H9 (cell line): Measurements from ENCODE around the gene JARID2. TPM values are rescaled to one million over a fixed set of nuclear protein-coding genes. Genes with fewer than 3 reads are reported as not detected.

Source experiments
- DNase-seq: peaks from one replicate; pipeline ENCODE4 v3.0.0-alpha.2; 2017
- H2AFZ ChIP-seq: one replicate; pipeline ENCODE4 v1.6.1; 2013; ENCODE audit warnings: mild to moderate bottlenecking, low read length, control low read depth, moderate library complexity
- H2AK5ac ChIP-seq: 2 replicates; pipeline ENCODE4 v1.6.1; 2013; ENCODE audit warnings: low read length, control low read depth, mixed read lengths; ENCODE audit not compliant: insufficient read length
- H2BK120ac ChIP-seq: one replicate; pipeline ENCODE4 v1.6.1; 2013; ENCODE audit warnings: low read depth, mild to moderate bottlenecking, low read length, control low read depth, inconsistent platforms; ENCODE audit not compliant: poor library complexity, severe bottlenecking
- H2BK12ac ChIP-seq: 2 replicates; pipeline ENCODE4 v1.6.1; 2013; ENCODE audit warnings: low read length, control low read depth, mixed read lengths, low read depth; ENCODE audit not compliant: insufficient read length
- H2BK15ac ChIP-seq: 2 replicates; pipeline ENCODE4 v1.6.1; 2013; ENCODE audit warnings: low read depth, low read length, control low read depth
- H2BK20ac ChIP-seq: one replicate; pipeline ENCODE4 v1.6.1; 2013; ENCODE audit warnings: low read depth, mild to moderate bottlenecking, low read length, control low read depth, inconsistent platforms; ENCODE audit not compliant: poor library complexity, severe bottlenecking
- H2BK5ac ChIP-seq: 2 replicates; pipeline ENCODE4 v1.6.1; 2013; ENCODE audit warnings: low read length, control low read depth, mixed read lengths; ENCODE audit not compliant: insufficient read length
- H3K14ac ChIP-seq: 2 replicates; pipeline ENCODE4 v1.6.1; 2013; ENCODE audit warnings: low read length, control low read depth; ENCODE audit not compliant: insufficient read depth
- H3K18ac ChIP-seq: 2 replicates; pipeline ENCODE4 v1.6.1; 2013; ENCODE audit warnings: low read depth, mild to moderate bottlenecking, mixed read lengths, low read length, control low read depth; ENCODE audit not compliant: insufficient read length
- H3K23ac ChIP-seq: 2 replicates; pipeline ENCODE4 v1.6.1; 2013; ENCODE audit warnings: low read length, control low read depth, mixed read lengths, low read depth; ENCODE audit not compliant: insufficient read length
- H3K23me2 ChIP-seq: 2 replicates; pipeline ENCODE4 v1.6.1; 2013; ENCODE audit warnings: low read depth, mild to moderate bottlenecking, mixed read lengths, low read length, control low read depth; ENCODE audit not compliant: insufficient read length, poor library complexity, severe bottlenecking
- H3K27ac ChIP-seq: 2 replicates; pipeline ENCODE4 v1.5.1; 2013; ENCODE audit warnings: low read length, control low read depth, mixed read lengths, low read depth; ENCODE audit not compliant: insufficient read length
- H3K27me3 ChIP-seq: 2 replicates; pipeline ENCODE4 v1.6.1; 2013; ENCODE audit warnings: low read length, control low read depth, inconsistent platforms; ENCODE audit not compliant: insufficient read depth
- H3K4ac ChIP-seq: 2 replicates; pipeline ENCODE4 v1.6.1; 2013; ENCODE audit warnings: low read depth, mild to moderate bottlenecking, control low read depth, inconsistent platforms, low read length, moderate library complexity
- H3K4me1 ChIP-seq: 2 replicates; pipeline ENCODE4 v1.6.1; 2013; ENCODE audit warnings: low read length, control low read depth, inconsistent platforms; ENCODE audit not compliant: insufficient read depth
- H3K4me2 ChIP-seq: 2 replicates; pipeline ENCODE4 v1.6.1; 2013; ENCODE audit warnings: low read length, control low read depth, mixed read lengths; ENCODE audit not compliant: insufficient read length, insufficient read depth
- H3K56ac ChIP-seq: 2 replicates; pipeline ENCODE4 v1.6.1; 2013; ENCODE audit warnings: low read depth, mild to moderate bottlenecking, mixed read lengths, low read length, control low read depth; ENCODE audit not compliant: insufficient read length
- H3K79me1 ChIP-seq: 2 replicates; pipeline ENCODE4 v1.6.1; 2013; ENCODE audit warnings: low read depth, mild to moderate bottlenecking, moderate library complexity, low read length, control low read depth, inconsistent platforms; ENCODE audit not compliant: insufficient read depth, poor library complexity, severe bottlenecking
- H3K79me2 ChIP-seq: 2 replicates; pipeline ENCODE4 v1.6.1; 2013; ENCODE audit warnings: low read length, control low read depth, inconsistent platforms; ENCODE audit not compliant: insufficient read depth
- H3K9ac ChIP-seq: 2 replicates; pipeline ENCODE4 v1.6.1; 2013; ENCODE audit warnings: low read length, control low read depth, mixed read lengths; ENCODE audit not compliant: insufficient read length; ENCODE audit errors: extremely low read depth
- H3K9me3 ChIP-seq: one replicate; pipeline ENCODE4 v1.6.1; 2013; ENCODE audit warnings: low read depth, low read length, inconsistent platforms; ENCODE audit not compliant: control insufficient read depth
- H3T11ph ChIP-seq: one replicate; pipeline ENCODE4 v1.6.1; 2013; ENCODE audit warnings: mild to moderate bottlenecking, low read length, control low read depth, inconsistent platforms
- H4K20me1 ChIP-seq: one replicate; pipeline ENCODE4 v1.6.1; 2013; ENCODE audit not compliant: control insufficient read depth, insufficient read length, insufficient read depth
- H4K5ac ChIP-seq: 2 replicates; pipeline ENCODE4 v1.6.1; 2013; ENCODE audit warnings: low read depth, mild to moderate bottlenecking, mixed read lengths, low read length, control low read depth; ENCODE audit not compliant: insufficient read length
- H4K8ac ChIP-seq: replicated peaks from 2 replicates; pipeline ENCODE4 v1.6.1; 2013; ENCODE audit warnings: low read length, control low read depth, mixed read lengths, low read depth; ENCODE audit not compliant: insufficient read length
- H4K91ac ChIP-seq: 2 replicates; pipeline ENCODE4 v1.6.1; 2013; ENCODE audit warnings: low read depth, mild to moderate bottlenecking, moderate library complexity, mixed read lengths, low read length, control low read depth; ENCODE audit not compliant: insufficient read length
- H3K27ac Mint-ChIP-seq, 3 experiments: 2 replicates in 2 of 3; 3 replicates in 1 of 3; pipeline ENCODE4 v1.8.0; 2020 to 2021; ENCODE audit warnings: mixed read lengths in 3 of 3, mild to moderate bottlenecking in 1 of 3, moderate library complexity in 1 of 3
- H3K27me3 Mint-ChIP-seq: 2 replicates; pipeline ENCODE4 v1.8.0; 2021; ENCODE audit warnings: low read depth, mild to moderate bottlenecking, moderate library complexity, mixed read lengths
- H3K36me3 Mint-ChIP-seq, 3 experiments: 2 replicates in 2 of 3; 3 replicates in 1 of 3; pipeline ENCODE4 v1.8.0; 2020 to 2021; ENCODE audit warnings: low read depth in 3 of 3, mixed read lengths in 3 of 3; ENCODE audit not compliant: insufficient read depth in 1 of 3
- H3K4me1 Mint-ChIP-seq, 2 experiments: 2 replicates each; pipeline ENCODE4 v1.8.0; 2020; ENCODE audit warnings: mixed read lengths in 2 of 2
- H3K4me3 Mint-ChIP-seq, 2 experiments: 2 replicates in 1 of 2; 3 replicates in 1 of 2; pipeline ENCODE4 v1.8.0; 2020 to 2021; ENCODE audit warnings: mild to moderate bottlenecking in 2 of 2, mixed read lengths in 2 of 2, moderate library complexity in 1 of 2
- H3K9me3 Mint-ChIP-seq, 2 experiments: 2 replicates in 1 of 2; 3 replicates in 1 of 2; pipeline ENCODE4 v1.8.0; 2020; ENCODE audit warnings: mild to moderate bottlenecking in 2 of 2, mixed read lengths in 2 of 2, moderate library complexity in 1 of 2
- CTCF ChIP-seq: fragments of 200-600 bp; sonication (generic); conservative IDR thresholded peaks from 3 replicates; pipeline ENCODE4 v1.8.0; 2021; ENCODE audit warnings: antibody characterized with exemption, mild to moderate bottlenecking
- WGBS: extraction: QIAGEN DNeasy Blood & Tissue Kit; methylation state at CpG from one replicate; pipeline ENCODE4 v1.1.7; 2013; ENCODE audit warnings: missing lambda C conversion rate, low lambda C conversion rate, mixed read lengths; ENCODE audit not compliant: insufficient read length; ENCODE audit errors: extremely low coverage; 5-methylcytosine and 5-hydroxymethylcytosine counted together
- total RNA-seq: library from RNA; stranded (reverse); gene quantifications from 2 replicates; pipeline ENCODE4 v1.2.1, GENCODE V29; 2021

The JARID2 gene
- total RNA-seq, 1 experiment from 2014 or later: 174 TPM

GRCh38 chr6:15498640-15499039, 252.8 kb downstream of the JARID2 start:
- DNase-seq: no peak
- Histone ChIP-seq H3K79me1 (peaks cover 18% of the 10 kb centered on the region), H3K4me1 (0 out of 2 replicates have a peak, but pooled peaks cover 3% of the 10 kb centered on the region), H2BK12ac (no peak overlapping the region), H3K56ac (no peak overlapping the region), H3K9me3 (no peaks in the 10 kb centered on the region), H3K23ac (no peak overlapping the region), H3K79me2 (peaks cover 31% of the 10 kb centered on the region), H2AFZ (no peak overlapping the region), H2BK120ac (no peak overlapping the region), H2BK15ac (no peak overlapping the region), H4K20me1 (peaks cover 3% of the 10 kb centered on the region), H2AK5ac (no peak overlapping the region), H3K4ac (no peak overlapping the region), H3K14ac (no peak overlapping the region), H2BK5ac (no peak overlapping the region), H3K23me2 (no peaks in the 10 kb centered on the region), H3K27me3 (no peaks in the 10 kb centered on the region), H3T11ph (no peak overlapping the region), H3K4me2 (no peak overlapping the region), H4K8ac (no peak overlapping the region), H3K27ac (no peak overlapping the region), H4K5ac (no peak overlapping the region), H3K9ac (no peak overlapping the region), H3K18ac (no peak overlapping the region), H4K91ac (no peak overlapping the region), H2BK20ac (no peak overlapping the region)
- Mint-ChIP-seq H3K4me3 (no peak overlapping the region), H3K9me3 (no peaks in the 10 kb centered on the region), H3K27me3 (no peaks in the 10 kb centered on the region; the same call in none of the 2 replicates), H3K27ac (peak overlapping the region in 2 of 3 experiments; percentile 82 to 85; a peak in 3 of 7 replicates), H3K4me1 (peaks cover 24 to 28% of the 10 kb centered on the region in 2 experiments), H3K36me3 (peaks cover 80 to 88% (median 88%) of the 10 kb centered on the region in 3 experiments)
- TF ChIP-seq CTCF: no peak
- no CpG with 5 or more reads among the region's 12 CpGs for WGBS
